Measurements from ENCODE around the gene BTD.

BTD gene

DNA sequence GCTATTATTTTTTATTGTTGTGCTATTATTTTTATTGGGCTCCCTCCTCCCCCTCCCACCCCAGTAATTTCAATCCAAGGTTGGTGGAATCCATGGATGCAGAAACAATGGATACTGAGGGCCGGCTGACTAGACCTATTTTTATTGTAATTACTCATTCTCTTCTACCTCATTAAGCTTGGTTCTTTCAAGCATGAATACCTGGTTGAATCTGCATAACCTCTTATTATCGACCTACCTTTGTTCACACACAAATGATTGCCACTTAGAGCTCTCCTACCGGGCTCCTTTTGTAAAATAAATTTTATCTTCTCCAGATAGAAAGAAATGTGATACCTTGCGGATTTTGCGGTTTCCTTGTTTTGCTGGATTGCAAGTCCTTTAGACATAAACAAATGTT, 31.6 kb downstream of the BTD start:
- TF ChIP-seq, protein P1, sequence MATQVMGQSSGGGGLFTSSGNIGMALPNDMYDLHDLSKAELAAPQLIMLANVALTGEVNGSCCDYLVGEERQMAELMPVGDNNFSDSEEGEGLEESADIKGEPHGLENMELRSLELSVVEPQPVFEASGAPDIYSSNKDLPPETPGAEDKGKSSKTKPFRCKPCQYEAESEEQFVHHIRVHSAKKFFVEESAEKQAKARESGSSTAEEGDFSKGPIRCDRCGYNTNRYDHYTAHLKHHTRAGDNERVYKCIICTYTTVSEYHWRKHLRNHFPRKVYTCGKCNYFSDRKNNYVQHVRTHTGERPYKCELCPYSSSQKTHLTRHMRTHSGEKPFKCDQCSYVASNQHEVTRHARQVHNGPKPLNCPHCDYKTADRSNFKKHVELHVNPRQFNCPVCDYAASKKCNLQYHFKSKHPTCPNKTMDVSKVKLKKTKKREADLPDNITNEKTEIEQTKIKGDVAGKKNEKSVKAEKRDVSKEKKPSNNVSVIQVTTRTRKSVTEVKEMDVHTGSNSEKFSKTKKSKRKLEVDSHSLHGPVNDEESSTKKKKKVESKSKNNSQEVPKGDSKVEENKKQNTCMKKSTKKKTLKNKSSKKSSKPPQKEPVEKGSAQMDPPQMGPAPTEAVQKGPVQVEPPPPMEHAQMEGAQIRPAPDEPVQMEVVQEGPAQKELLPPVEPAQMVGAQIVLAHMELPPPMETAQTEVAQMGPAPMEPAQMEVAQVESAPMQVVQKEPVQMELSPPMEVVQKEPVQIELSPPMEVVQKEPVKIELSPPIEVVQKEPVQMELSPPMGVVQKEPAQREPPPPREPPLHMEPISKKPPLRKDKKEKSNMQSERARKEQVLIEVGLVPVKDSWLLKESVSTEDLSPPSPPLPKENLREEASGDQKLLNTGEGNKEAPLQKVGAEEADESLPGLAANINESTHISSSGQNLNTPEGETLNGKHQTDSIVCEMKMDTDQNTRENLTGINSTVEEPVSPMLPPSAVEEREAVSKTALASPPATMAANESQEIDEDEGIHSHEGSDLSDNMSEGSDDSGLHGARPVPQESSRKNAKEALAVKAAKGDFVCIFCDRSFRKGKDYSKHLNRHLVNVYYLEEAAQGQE (IDR thresholded peaks at IDR 0.05; ENCODE audit: insufficient replicate concordance, low read depth) = no peak
- TF ChIP-seq GABPA (IDR thresholded peaks at IDR 0.05; ENCODE audit: low read depth) (no peak), SPI1 (IDR thresholded peaks at IDR 0.05; ENCODE audit: borderline replicate concordance, low read depth) (no peak), POLR2AphosphoS5 (IDR thresholded peaks at IDR 0.05; ENCODE audit: low read depth) (no peak)
- TF ChIP-seq, protein P2, sequence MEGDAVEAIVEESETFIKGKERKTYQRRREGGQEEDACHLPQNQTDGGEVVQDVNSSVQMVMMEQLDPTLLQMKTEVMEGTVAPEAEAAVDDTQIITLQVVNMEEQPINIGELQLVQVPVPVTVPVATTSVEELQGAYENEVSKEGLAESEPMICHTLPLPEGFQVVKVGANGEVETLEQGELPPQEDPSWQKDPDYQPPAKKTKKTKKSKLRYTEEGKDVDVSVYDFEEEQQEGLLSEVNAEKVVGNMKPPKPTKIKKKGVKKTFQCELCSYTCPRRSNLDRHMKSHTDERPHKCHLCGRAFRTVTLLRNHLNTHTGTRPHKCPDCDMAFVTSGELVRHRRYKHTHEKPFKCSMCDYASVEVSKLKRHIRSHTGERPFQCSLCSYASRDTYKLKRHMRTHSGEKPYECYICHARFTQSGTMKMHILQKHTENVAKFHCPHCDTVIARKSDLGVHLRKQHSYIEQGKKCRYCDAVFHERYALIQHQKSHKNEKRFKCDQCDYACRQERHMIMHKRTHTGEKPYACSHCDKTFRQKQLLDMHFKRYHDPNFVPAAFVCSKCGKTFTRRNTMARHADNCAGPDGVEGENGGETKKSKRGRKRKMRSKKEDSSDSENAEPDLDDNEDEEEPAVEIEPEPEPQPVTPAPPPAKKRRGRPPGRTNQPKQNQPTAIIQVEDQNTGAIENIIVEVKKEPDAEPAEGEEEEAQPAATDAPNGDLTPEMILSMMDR (IDR thresholded peaks at IDR 0.05; ENCODE audit: insufficient read depth, low read length) = no peak
- Histone ChIP-seq H3K27ac (replicated peaks) (no peak overlapping the region), H3K27me3 (ENCODE audit: insufficient read depth, poor library complexity, severe bottlenecking) (no peaks in the 10 kb centered on the region), H3K4me3 (replicated peaks; ENCODE audit: insufficient read depth, low read length) (no peak overlapping the region)
- DNase-seq (ENCODE audit: low read depth in 1 of 2, low spot score in 1 of 2) = no peak

DNA sequence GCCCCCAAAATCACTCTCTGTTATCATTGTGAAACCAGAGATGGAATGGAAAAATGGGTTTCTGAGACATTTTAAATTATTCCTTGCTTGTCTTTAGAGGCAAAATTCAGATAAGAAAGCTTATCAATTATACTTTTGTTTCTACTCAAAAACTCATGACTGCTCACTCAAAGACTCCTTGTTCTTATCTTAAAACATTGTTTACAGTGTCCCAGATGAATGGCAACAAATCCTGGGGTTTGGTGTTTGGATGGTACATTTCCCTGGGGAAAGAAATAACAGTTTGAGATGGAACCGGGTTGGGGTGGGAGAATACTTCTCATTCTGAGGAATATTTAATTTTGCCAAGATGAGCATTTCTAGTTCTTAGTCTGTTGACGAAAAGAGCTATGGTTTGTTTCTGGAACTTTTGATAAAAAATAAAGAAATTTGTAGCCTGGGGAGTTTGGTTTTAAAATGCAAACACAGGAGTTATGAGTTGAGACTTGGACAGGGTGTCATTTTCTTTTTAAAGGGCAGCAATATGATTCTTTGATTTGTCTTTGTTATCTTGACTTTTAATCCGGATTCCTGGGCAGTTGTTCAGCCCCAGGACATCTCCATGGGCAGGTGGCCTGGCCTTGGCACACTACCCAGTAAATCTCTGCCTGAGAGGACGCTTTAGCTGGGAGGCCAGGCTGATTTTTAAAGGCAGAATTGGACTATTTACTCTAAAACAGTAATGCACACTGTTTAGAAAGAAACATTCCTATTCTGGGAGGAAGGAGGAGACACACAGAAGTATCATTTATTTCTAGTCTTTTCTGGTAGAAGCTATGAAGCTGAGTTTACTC, 32.4 kb downstream of the BTD start:
- no peak overlapping the region for H3K4me3 ChIP-seq (replicated peaks; ENCODE audit: insufficient read depth, low read length)

DNA sequence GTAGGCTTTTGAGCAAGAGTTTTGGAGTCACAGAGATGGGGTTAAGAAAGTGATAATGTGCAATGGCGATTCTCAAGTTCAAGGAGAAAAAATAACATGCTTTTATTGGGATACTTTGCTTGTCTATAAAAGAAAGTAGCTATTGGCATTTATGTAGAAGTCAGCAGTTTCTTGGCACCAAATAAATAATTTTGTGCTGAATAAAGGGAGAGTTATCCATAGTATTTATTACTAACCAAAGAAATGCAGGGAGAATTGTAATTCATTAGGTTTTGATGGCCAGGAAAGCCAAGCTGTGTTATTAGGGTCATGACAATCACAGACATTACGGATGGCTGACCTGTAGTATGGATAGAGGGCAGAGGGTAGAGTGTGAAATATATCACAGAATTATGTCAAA, 33.1 kb downstream of the BTD start:
- DNase-seq (ENCODE audit: low read depth in 1 of 2, low spot score in 1 of 2) = no peak
- H3K27me3 ChIP-seq (ENCODE audit: insufficient read depth, poor library complexity, severe bottlenecking) = no peaks in the 10 kb centered on the region
- H3K27ac ChIP-seq (replicated peaks) = no peak overlapping the region
- H3K4me3 ChIP-seq (replicated peaks; ENCODE audit: insufficient read depth, low read length) = no peak overlapping the region
- no peak for TF ChIP-seq SPI1 (IDR thresholded peaks at IDR 0.05; ENCODE audit: borderline replicate concordance, low read depth)
- TF ChIP-seq GABPA (IDR thresholded peaks at IDR 0.05; ENCODE audit: low read depth) = no peak
- TF ChIP-seq, protein P1 (IDR thresholded peaks at IDR 0.05; ENCODE audit: insufficient replicate concordance, low read depth) = no peak
- TF ChIP-seq, protein P2 (IDR thresholded peaks at IDR 0.05; ENCODE audit: insufficient read depth, low read length) = no peak
- TF ChIP-seq POLR2AphosphoS5 (IDR thresholded peaks at IDR 0.05; ENCODE audit: low read depth) = no peak

More for the DNA sequence above, 32.4 kb downstream of the BTD start:
- Histone ChIP-seq H3K27ac (replicated peaks) (no peak overlapping the region), H3K27me3 (ENCODE audit: insufficient read depth, poor library complexity, severe bottlenecking) (no peaks in the 10 kb centered on the region)
- DNase-seq (ENCODE audit: low read depth in 1 of 2, low spot score in 1 of 2) = no peak
- TF ChIP-seq GABPA (IDR thresholded peaks at IDR 0.05; ENCODE audit: low read depth) (no peak), POLR2AphosphoS5 (IDR thresholded peaks at IDR 0.05; ENCODE audit: low read depth) (no peak), SPI1 (IDR thresholded peaks at IDR 0.05; ENCODE audit: borderline replicate concordance, low read depth) (no peak)
- TF ChIP-seq, protein P2 (IDR thresholded peaks at IDR 0.05; ENCODE audit: insufficient read depth, low read length) = no peak
- TF ChIP-seq, protein P1 (IDR thresholded peaks at IDR 0.05; ENCODE audit: insufficient replicate concordance, low read depth) = no peak

Measured in HL-60 (cell line).